CD4-positive, CD25-positive, alpha-beta regulatory T cell (primary cell): ENCODE results near the gene BAIAP2L1. TPM values are rescaled to one million over a fixed set of nuclear protein-coding genes. Genes with fewer than 3 reads are reported as not detected.
"Not testable (repeated sequence)": the region's sequence is repeated elsewhere in the genome, so short reads cannot be mapped to it uniquely, and the experiment has no call there.

Experiments used
- ATAC-seq, 2 donors: fragments of 150-1000 bp; cut with Tn5 transposase; one replicate each; pipeline ENCODE4 v1.10.0; 2021; ENCODE audit warnings: low read depth in 2 of 2, moderate number of reproducible peaks in 2 of 2, moderate library complexity in 1 of 2
- DNase-seq, 3 donors: peaks; one replicate each; pipeline versions ENCODE4 v3.0.0 to v3.0.0-alpha.2; 2012 to 2022; ENCODE audit warnings: mixed read lengths in 1 of 3
- H3K27ac ChIP-seq: one replicate; pipeline ENCODE4 v1.7.0; 2013; ENCODE audit warnings: mild to moderate bottlenecking, low read length; ENCODE audit not compliant: insufficient read depth, poor library complexity, severe bottlenecking
- H3K27me3 ChIP-seq: one replicate; pipeline ENCODE4 v1.7.0; 2013; ENCODE audit warnings: low read length; ENCODE audit not compliant: control insufficient read depth, insufficient read depth
- H3K36me3 ChIP-seq: one replicate; pipeline ENCODE4 v1.7.0; 2013; ENCODE audit warnings: mild to moderate bottlenecking, low read length, moderate library complexity; ENCODE audit not compliant: control insufficient read depth, insufficient read depth
- H3K4me1 ChIP-seq: 2 replicates; pipeline ENCODE4 v1.7.0; 2013; ENCODE audit warnings: mild to moderate bottlenecking, low read length; ENCODE audit not compliant: insufficient read depth, control insufficient read depth, poor library complexity, severe bottlenecking
- H3K4me3 ChIP-seq: one replicate; pipeline ENCODE4 v1.7.0; 2013; ENCODE audit warnings: low read depth, mild to moderate bottlenecking, low read length, moderate library complexity
- H3K9me3 ChIP-seq, 2 experiments: 1 replicate in 1 of 2; 2 replicates in 1 of 2; pipeline ENCODE4 v1.7.0; 2013; ENCODE audit warnings: low read length in 2 of 2, mild to moderate bottlenecking in 1 of 2, moderate library complexity in 1 of 2; ENCODE audit not compliant: control insufficient read depth in 2 of 2
- H3K27ac Mint-ChIP-seq, 3 donors: one replicate each; pipeline ENCODE4 v1.8.0; 2020 to 2022; ENCODE audit warnings: mild to moderate bottlenecking in 3 of 3, mixed read lengths in 3 of 3, moderate library complexity in 2 of 3
- H3K27me3 Mint-ChIP-seq: one replicate; pipeline ENCODE4 v1.8.0; 2022; ENCODE audit warnings: mild to moderate bottlenecking, mixed read lengths
- H3K36me3 Mint-ChIP-seq: one replicate; pipeline ENCODE4 v1.8.0; 2020; ENCODE audit warnings: mixed read lengths
- H3K4me1 Mint-ChIP-seq, 4 donors: one replicate each; pipeline ENCODE4 v1.8.0; 2020 to 2022; ENCODE audit warnings: mixed read lengths in 4 of 4, mild to moderate bottlenecking in 1 of 4
- H3K4me3 Mint-ChIP-seq, 4 donors: one replicate each; pipeline ENCODE4 v1.8.0; 2020 to 2022; ENCODE audit warnings: mild to moderate bottlenecking in 4 of 4, mixed read lengths in 4 of 4, moderate library complexity in 3 of 4
- H3K9me3 Mint-ChIP-seq, 7 donors: one replicate each; pipeline ENCODE4 v1.8.0; 2020 to 2022; ENCODE audit warnings: mixed read lengths in 7 of 7, mild to moderate bottlenecking in 3 of 7, moderate library complexity in 2 of 7
- polyA plus RNA-seq, 4 donors: library from polyadenylated mRNA; unstranded; fragments of 300-500 nt; fragmentation: Illumina TruSeq; gene quantifications; one replicate each; pipeline ENCODE4 v1.2.3, GENCODE V29; 2021
- total RNA-seq: library from RNA; stranded (reverse); gene quantifications from one replicate; pipeline ENCODE4 v1.2.3, GENCODE V29; 2022

BAIAP2L1 gene
- total and polyA plus RNA-seq, 5 donors from 2014 or later, result 0.12 to 0.86 (median 0.57) TPM

- Histone ChIP-seq H3K27ac (no peak overlapping the region), H3K4me3 (no peak overlapping the region), H3K27me3 (no peaks in the 10 kb centered on the region), H3K36me3 (no peaks in the 10 kb centered on the region), H3K9me3 (no peaks in the 10 kb centered on the region), H3K4me1 (no peaks in the 10 kb centered on the region)
- ATAC-seq (peak; percentile 59 to 61), DNase-seq (peak; percentile 24 to 67 (median 35))
- Mint-ChIP-seq H3K27me3 (no peaks in the 10 kb centered on the region), H3K27ac (no peak overlapping the region), H3K9me3 (no peaks in the 10 kb centered on the region), H3K36me3 (no peaks in the 10 kb centered on the region), H3K4me1 (peaks cover 0 to 3% (median 0%) of the 10 kb centered on the region in 4 donors), H3K4me3 (no peak overlapping the region)
These were observed 20.2 kb upstream of the BAIAP2L1 start for GRCh38 chr7:98420966-98421612.

GRCh38 chr7:98419988-98420387, 19.1 kb upstream of the BAIAP2L1 start:
- not testable (repeated sequence) for H3K27me3 Mint-ChIP-seq, H3K4me3 Mint-ChIP-seq, H3K4me1 ChIP-seq, H3K36me3 Mint-ChIP-seq, H3K27ac ChIP-seq, DNase-seq, H3K4me1 Mint-ChIP-seq, H3K9me3 Mint-ChIP-seq, H3K4me3 ChIP-seq, H3K36me3 ChIP-seq, ATAC-seq, H3K27me3 ChIP-seq, H3K27ac Mint-ChIP-seq, H3K9me3 ChIP-seq

- not testable (repeated sequence) for H3K4me3 Mint-ChIP-seq, ATAC-seq, H3K9me3 ChIP-seq
These were observed 18.4 kb upstream of the BAIAP2L1 start for GRCh38 chr7:98419316-98419691.

GRCh38 chr7:98418636-98419315, 17.9 kb upstream of the BAIAP2L1 start:
- no peak overlapping the region for H3K27ac ChIP-seq
- DNase-seq (peak in 1 of 3 donors; percentile 21), ATAC-seq (peak; percentile 30 to 46)
- Mint-ChIP-seq H3K9me3 (no peaks in the 10 kb centered on the region), H3K4me1 (peaks cover 0 to 3% (median 0%) of the 10 kb centered on the region in 4 donors), H3K27ac (no peak overlapping the region), H3K4me3 (no peak overlapping the region), H3K36me3 (no peaks in the 10 kb centered on the region), H3K27me3 (no peaks in the 10 kb centered on the region)
- no peak overlapping the region for H3K4me3 ChIP-seq
- no peaks in the 10 kb centered on the region for H3K9me3 ChIP-seq
- H3K27me3 ChIP-seq, result no peaks in the 10 kb centered on the region
- H3K36me3 ChIP-seq, result no peaks in the 10 kb centered on the region
- H3K4me1 ChIP-seq, result no peaks in the 10 kb centered on the region

More at GRCh38 chr7:98419316-98419691, 18.4 kb upstream of the BAIAP2L1 start:
- H3K27me3 Mint-ChIP-seq, H3K36me3 Mint-ChIP-seq, H3K4me3 ChIP-seq, H3K9me3 Mint-ChIP-seq, H3K4me1 Mint-ChIP-seq, H3K27ac ChIP-seq, H3K27me3 ChIP-seq, DNase-seq, H3K27ac Mint-ChIP-seq, H3K36me3 ChIP-seq, H3K4me1 ChIP-seq: not testable (repeated sequence)

- Histone ChIP-seq H3K4me1 (no peaks in the 10 kb centered on the region), H3K27ac (no peak overlapping the region), H3K9me3 (no peaks in the 10 kb centered on the region), H3K36me3 (no peaks in the 10 kb centered on the region), H3K27me3 (no peaks in the 10 kb centered on the region), H3K4me3 (no peak overlapping the region)
- H3K36me3 Mint-ChIP-seq, result no peaks in the 10 kb centered on the region
- ATAC-seq (no peak), DNase-seq (no peak)
- H3K4me1 Mint-ChIP-seq, result peaks cover 0 to 3% (median 0%) of the 10 kb centered on the region in 4 donors
- no peak overlapping the region for H3K27ac Mint-ChIP-seq
- no peaks in the 10 kb centered on the region for H3K9me3 Mint-ChIP-seq
- no peak overlapping the region for H3K4me3 Mint-ChIP-seq
- H3K27me3 Mint-ChIP-seq, result no peaks in the 10 kb centered on the region
These were observed 17.4 kb upstream of the BAIAP2L1 start for GRCh38 chr7:98418271-98418635.

GRCh38 chr7:98417604-98418270, 16.8 kb upstream of the BAIAP2L1 start:
- H3K4me1 ChIP-seq, H3K27ac ChIP-seq, H3K27me3 ChIP-seq, DNase-seq, H3K36me3 ChIP-seq, H3K4me1 Mint-ChIP-seq, ATAC-seq, H3K9me3 ChIP-seq, H3K4me3 Mint-ChIP-seq, H3K27me3 Mint-ChIP-seq, H3K4me3 ChIP-seq, H3K9me3 Mint-ChIP-seq, H3K36me3 Mint-ChIP-seq, H3K27ac Mint-ChIP-seq: not testable (repeated sequence)

- Mint-ChIP-seq H3K27ac (no peak overlapping the region), H3K4me3 (no peak overlapping the region), H3K9me3 (no peaks in the 10 kb centered on the region)
These were observed 13.5 kb upstream of the BAIAP2L1 start for GRCh38 chr7:98414205-98414900.

More at GRCh38 chr7:98414205-98414900, 13.5 kb upstream of the BAIAP2L1 start:
- H3K4me1 ChIP-seq, result no peaks in the 10 kb centered on the region
- ATAC-seq (no peak), DNase-seq (no peak)
- no peak overlapping the region for H3K4me3 ChIP-seq
- H3K9me3 ChIP-seq, result no peaks in the 10 kb centered on the region
- Mint-ChIP-seq H3K36me3 (no peaks in the 10 kb centered on the region), H3K4me1 (no peaks in the 10 kb centered on the region), H3K27me3 (peaks cover 5% of the 10 kb centered on the region)
- H3K36me3 ChIP-seq, result no peaks in the 10 kb centered on the region
- H3K27ac ChIP-seq, result no peak overlapping the region
- H3K27me3 ChIP-seq, result no peaks in the 10 kb centered on the region
